G401.6 (cell line): Measurements from ENCODE around the gene RAB33B.
A peak's percentile ranks its signal among the peaks of the same experiment; 100 is the strongest.
"Not testable (repeated sequence)": the region's sequence is repeated elsewhere in the genome, so short reads cannot be mapped to it uniquely, and the experiment has no call there.

Experiments used
- FAIRE-seq: peaks from 2 replicates; lab custom pipeline; 2012; peaks lifted over from hg19 to GRCh38; lab: Jason Lieb, UNC

Gene RAB33B

DNA sequence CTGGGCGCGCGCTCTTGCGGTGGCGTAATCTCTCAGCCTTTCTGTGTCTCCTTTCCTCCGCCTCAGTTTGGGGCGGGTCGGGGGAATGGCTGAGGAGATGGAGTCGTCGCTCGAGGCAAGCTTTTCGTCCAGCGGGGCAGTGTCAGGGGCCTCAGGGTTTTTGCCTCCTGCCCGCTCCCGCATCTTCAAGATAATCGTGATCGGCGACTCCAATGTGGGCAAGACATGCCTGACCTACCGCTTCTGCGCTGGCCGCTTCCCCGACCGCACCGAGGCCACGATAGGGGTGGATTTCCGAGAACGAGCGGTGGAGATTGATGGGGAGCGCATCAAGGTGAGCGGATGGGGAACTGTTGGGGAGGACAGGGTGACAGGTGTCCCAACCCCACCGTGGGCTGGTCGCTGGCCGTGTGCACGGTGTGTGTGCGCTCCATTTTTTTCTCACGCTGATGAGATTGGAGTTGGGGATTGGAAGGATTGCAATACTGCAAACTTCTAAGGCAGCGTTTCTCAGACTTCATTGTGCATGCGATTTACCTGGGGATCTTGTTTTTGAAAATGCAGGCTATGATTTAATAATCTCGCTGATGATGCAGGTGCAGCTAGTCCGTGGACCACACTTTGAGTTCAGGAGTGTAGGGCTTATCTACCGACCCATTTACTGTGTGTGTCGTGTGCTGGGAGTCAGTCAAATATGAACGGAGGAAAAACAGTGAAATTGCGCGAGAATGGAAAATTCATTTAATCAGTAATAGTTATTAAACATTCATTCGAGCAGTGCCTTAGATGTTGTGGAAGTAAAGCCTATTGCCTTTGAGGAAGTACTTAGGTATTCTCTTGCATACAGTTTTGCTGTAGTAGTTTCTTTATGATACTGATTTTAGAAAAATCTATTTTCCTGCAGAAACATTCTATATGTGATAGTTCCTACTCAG, at the start of gene RAB33B:
RAB33B (plus strand) TSS at position 11 of the 935 bp plus-strand sequence; CDS start at position 86, 75 bp downstream.
- FAIRE-seq: no peak

GRCh38 chr4:139410312-139410711, 43.6 kb upstream of the RAB33B start:
- FAIRE-seq: no peak

DNA sequence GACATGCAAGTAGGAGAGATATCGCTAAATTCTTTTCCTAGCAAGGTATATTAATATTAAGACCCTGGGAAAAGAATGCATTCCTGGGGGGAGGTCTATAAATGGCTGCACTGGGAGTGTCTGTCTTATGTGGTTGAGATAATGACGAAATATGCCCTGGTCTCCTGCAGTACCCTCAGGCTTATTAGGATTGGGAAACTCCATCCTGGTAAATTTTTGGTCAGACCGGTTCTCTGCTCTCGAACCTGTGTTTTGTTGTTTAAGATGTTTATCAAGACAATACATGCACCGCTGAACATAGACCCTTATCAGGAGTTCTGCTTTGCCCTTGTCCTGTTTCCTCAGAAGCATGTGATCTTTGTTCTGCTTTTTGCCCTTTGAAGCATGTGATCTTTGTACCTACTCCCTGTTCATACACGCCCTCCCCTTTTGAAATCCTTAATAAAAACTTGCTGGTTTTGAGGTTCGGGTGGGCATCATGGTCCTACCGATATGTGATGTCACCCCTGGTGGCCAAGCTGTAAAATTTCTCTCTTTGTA, 39.2 kb upstream of the RAB33B start:
- FAIRE-seq: not testable (repeated sequence)

GRCh38 chr4:139416073-139416673, 37.7 kb upstream of the RAB33B start:
- peak; percentile 95 for FAIRE-seq

GRCh38 chr4:139419388-139419914, 34.5 kb upstream of the RAB33B start:
- FAIRE-seq: no peak

DNA sequence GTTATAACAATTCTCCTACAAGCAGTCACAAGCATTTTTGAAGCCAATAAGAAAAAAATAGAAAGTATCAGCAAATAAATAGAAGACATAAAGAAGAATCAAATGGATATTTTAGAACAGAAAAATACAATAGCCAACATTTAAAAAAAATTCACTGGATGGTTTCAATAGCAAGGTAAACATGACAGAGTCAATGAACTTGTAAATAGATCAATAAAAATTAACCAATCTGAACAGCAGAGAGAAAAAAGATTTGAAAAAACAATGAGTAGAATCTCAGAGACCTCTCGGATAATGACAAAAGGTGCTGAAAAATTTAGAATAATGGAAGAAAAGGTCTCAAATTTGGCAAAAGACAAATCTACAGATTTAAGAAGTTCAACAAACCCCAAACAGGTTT, 33.3 kb upstream of the RAB33B start:
- peak; percentile 13 for FAIRE-seq

GRCh38 chr4:139436122-139436521, 17.8 kb upstream of the RAB33B start:
- FAIRE-seq: no peak

- FAIRE-seq: no peak
Measured at GRCh38 chr4:139438141-139438540, 15.8 kb upstream of the RAB33B start.

DNA sequence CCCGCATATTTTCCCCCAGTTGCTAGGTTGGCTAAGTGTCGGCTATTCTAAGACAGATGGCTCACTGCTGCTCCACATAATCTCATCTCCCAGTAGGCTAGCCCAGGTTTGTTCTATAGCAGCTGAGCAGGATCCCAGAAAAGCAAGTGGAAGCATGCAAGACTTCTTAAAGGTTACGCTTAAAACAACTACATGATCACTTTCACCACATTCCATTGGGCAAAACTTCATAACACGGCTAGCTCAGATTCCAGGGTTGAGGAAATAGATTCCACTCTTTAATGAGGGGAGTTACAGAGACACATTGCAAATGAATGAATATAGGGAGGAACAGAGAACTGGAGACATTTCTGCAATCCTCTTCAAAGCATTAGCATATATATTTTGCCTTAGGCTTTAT, 12.9 kb upstream of the RAB33B start:
- FAIRE-seq: no peak

GRCh38 chr4:139443661-139444060, 10.3 kb upstream of the RAB33B start:
- FAIRE-seq: no peak

- not testable (repeated sequence) for FAIRE-seq
Measured at GRCh38 chr4:139444881-139445280, 9.0 kb upstream of the RAB33B start.

- not testable (repeated sequence) for FAIRE-seq
Measured at GRCh38 chr4:139447078-139447477, 6.8 kb upstream of the RAB33B start.

- FAIRE-seq: no peak
Measured at GRCh38 chr4:139450586-139450985, 3.3 kb upstream of the RAB33B start.

DNA sequence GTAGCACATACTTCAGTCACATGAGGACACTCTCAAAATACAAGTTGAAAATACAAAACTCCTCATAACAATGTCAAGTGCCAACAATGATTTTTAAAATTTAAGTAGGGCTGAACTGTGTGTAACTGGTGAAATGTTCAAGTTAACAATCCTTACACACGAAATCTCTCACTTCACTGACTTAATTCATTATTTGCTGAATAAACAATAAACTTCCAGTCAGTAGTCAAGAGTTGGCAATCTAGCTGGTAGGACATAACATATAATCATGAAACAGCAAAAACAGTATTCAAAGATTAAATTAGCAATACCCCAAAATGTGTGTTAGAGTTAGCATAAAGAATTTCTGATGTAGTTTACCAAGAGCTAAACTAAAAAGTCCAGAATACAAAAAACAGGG, 1.9 kb upstream of the RAB33B start:
- FAIRE-seq: no peak

DNA sequence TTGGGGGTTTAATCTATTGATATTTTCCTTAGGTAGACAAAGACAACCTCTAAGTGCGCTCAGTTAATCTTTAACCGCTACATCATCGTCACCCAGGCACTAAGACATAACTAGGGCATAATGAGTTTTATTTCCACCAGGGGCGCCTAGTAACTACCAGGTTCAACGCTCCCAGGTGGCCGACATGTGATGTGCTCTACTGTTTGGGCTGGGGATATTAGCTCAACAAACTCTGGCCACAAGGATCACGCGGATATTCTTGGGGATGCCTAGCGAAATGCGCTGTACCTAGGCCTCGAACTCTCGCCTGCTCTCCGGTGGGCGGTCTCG, 915 bp upstream of the RAB33B start:
- no peak for FAIRE-seq

- FAIRE-seq: peak; percentile 91
Measured at GRCh38 chr4:139453371-139454110, 380 bp upstream of the RAB33B start.

DNA sequence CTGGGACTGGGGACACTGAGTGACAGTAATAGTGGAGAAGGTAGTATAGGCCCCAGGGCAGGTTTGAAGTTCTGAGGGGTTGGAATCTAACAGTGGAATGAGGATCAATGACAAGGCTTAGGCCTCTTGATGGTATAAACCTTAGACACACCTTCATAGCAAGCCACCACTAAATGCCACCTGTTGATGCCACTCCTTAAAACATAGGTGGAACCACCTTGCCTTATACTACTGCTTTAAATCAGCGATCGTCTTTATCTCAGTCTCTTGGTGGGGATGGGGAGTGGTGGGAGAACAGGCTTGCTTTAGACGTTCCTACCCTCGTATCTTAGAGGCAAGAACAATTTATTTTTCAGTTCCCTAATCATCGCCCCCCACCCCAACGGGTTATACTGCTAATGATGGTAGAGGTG, 1.2 kb downstream of the RAB33B start:
- FAIRE-seq: no peak

- no peak for FAIRE-seq
Measured at GRCh38 chr4:139457318-139457717, 3.4 kb downstream of the RAB33B start.

GRCh38 chr4:139458543-139458942, 4.6 kb downstream of the RAB33B start:
- FAIRE-seq: no peak

DNA sequence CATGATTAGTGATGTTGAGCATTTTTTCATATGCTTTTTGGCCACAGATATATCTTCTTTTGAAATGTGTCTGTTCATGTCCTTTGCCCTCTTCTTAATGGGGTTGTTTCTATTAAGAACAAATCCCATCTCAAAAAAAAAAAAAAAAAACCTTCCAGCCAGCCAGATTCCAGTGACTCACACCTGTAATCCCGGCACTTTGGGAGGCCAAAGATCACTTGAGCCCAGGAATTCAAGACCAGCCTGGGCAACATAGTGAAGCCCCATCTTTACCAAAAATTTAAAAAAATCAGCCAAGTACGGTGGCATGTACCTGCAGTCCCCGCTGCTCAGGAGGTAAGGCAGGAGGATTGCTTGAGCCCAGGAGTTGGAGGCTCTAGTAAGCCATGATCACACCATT, 5.1 kb downstream of the RAB33B start:
- FAIRE-seq: no peak

DNA sequence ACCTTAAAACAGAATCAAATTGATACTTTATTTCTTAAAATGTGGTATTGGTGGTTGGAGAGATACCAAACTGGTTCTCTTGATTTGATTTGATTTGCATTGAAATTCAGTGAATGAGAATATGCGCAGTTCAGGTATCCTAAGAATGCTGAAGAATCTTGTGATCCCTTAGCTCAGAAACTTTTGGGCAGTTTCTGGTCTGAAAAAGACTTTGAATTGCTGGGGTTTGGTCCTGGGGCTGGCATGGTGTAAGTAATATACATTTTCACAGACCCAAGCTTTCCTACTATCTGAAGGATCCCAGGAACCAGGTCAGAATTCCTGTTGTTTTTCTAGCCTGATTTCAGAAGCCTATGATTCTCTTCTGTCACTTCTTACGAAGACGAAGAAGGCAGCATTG, 6.6 kb downstream of the RAB33B start:
- no peak for FAIRE-seq

DNA sequence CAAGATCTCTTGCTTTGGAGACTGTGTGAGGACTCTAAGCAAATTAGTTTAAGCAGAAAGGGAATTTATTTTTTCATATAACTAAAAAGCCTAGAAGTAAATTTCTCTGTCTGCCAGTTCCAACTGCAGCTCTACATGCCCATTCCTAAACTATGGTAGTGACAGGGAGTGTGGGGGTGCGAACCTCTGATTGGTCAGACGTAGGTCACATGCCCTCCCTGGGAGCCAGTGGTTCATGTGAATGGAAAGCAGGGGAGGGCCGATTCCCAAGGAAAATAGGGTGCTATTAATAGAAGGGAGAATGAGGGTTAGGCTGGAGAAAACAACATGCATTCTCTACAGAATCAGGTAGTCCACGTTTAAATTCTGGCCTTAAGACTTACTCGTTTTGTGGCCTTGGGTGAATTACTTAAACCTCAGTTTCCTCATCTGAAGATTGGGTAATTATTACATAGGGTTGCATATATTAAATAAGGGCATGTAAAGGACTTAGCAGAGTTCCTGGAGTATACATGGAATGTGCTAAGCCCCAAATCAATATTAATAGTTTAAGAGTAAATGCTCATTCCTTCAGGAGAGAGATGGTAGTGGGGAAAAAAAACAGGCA, 7.2 kb downstream of the RAB33B start:
- no peak for FAIRE-seq
